Activated CD4-positive, alpha-beta T cell treated with anti-CD3 and anti-CD28 coated beads, Interleukin-2, amount 50 U/mL, for 48 hours (primary cell): ENCODE data around the gene SLC30A5.

ENCODE experiments used
- DNase-seq, 2 experiments: peaks; one replicate each; pipeline ENCODE4 v3.0.0-alpha.2; 2020

The SLC30A5 gene

DNA sequence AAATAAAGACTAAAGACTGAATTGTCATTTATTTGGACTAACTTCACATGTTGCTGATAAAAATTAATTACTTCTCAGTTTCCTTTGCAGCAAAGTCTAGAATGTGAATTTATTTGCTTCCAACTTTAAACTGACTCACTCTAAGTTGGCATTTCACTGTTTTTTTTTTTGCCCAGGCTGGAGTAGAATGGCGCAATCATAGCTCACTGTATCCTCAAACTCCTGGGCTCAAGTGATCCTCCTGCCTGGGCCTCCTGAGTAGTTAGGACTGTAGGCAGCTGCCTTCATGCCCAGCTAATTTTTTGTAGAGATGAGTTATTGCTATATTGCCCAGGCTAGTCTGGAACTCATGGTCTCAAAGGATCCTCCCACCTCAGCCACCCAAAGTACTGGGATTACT, 76.7 kb downstream of the SLC30A5 start:
- DNase-seq: no peak

DNA sequence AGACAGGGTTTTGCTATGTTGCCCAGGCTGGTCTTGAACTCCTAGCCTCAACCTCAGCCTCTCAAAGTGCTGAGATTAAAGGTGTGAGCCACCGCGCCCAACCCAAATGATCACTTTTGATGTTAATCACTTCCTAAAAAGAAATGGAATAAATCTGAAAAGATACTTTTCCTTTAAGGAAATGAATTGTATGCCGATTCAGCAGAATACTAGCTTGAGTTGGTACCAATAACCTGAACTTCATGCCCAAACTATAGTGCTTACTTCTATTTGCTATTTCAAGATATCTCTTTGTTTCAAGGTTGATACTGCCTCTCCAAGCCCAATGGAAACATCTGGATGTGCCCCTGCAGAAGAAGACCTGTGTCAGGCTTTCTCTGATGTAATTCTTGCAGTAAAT, 77.2 kb downstream of the SLC30A5 start:
- no peak for DNase-seq
